SK-N-SH treated with all-trans-retinoic acid at 6 μM for 48 hours (cell line): Measurements from ENCODE around the gene ADAM23.

Experiments used
- ARNTL ChIP-seq: fragments of 450-650 bp; formaldehyde crosslinking; IDR thresholded peaks from 2 replicates; pipeline ENCODE4 v1.5.0; 2020; ENCODE audit warnings: low read depth, mild to moderate bottlenecking, moderate library complexity, borderline replicate concordance
- BACH2 ChIP-seq: fragments of 250-450 bp; sonication (Bioruptor Pico); IDR thresholded peaks from 2 replicates; pipeline ENCODE4 v1.9.0; 2021; ENCODE audit warnings: mild to moderate bottlenecking, borderline replicate concordance
- CSDC2 ChIP-seq: fragments of 250-450 bp; sonication (Bioruptor Pico); IDR thresholded peaks from 2 replicates; pipeline ENCODE4 v1.5.0; 2020; ENCODE audit warnings: mild to moderate bottlenecking, moderate library complexity
- ESRRG ChIP-seq: fragments of 250-450 bp; sonication (Bioruptor Pico); IDR thresholded peaks from 2 replicates; pipeline ENCODE4 v1.6.1; 2021; ENCODE audit warnings: mild to moderate bottlenecking
- GLIS3 ChIP-seq: fragments of 250-450 bp; sonication (Bioruptor Pico); IDR thresholded peaks from 2 replicates; pipeline ENCODE4 v1.5.0; 2020; ENCODE audit warnings: mild to moderate bottlenecking, moderate library complexity
- ISL1 ChIP-seq: fragments of 250-450 bp; sonication (Bioruptor Pico); IDR thresholded peaks from 2 replicates; pipeline ENCODE4 v2.1.2; 2022; ENCODE audit warnings: mild to moderate bottlenecking, moderate library complexity
- SNAI2 ChIP-seq: fragments of 250-450 bp; sonication (Bioruptor Pico); IDR thresholded peaks from 2 replicates; pipeline ENCODE4 v1.5.0; 2020; ENCODE audit warnings: mild to moderate bottlenecking, moderate library complexity
- TOX ChIP-seq: fragments of 250-450 bp; sonication (Bioruptor Pico); IDR thresholded peaks from 2 replicates; pipeline ENCODE4 v1.8.0; 2021; ENCODE audit warnings: mild to moderate bottlenecking, moderate library complexity, borderline replicate concordance
- ZFP3 ChIP-seq: fragments of 250-450 bp; sonication (Bioruptor Pico); IDR thresholded peaks from 2 replicates; pipeline ENCODE4 v1.5.0; 2020; ENCODE audit warnings: mild to moderate bottlenecking, moderate library complexity
- ZNF565 ChIP-seq: fragments of 450-650 bp; formaldehyde crosslinking; conservative IDR thresholded peaks from 2 replicates; pipeline ENCODE4 v1.5.0; 2020; ENCODE audit warnings: low read depth, mild to moderate bottlenecking, moderate library complexity
- ZNF8 ChIP-seq: fragments of 450-650 bp; formaldehyde crosslinking; IDR thresholded peaks from 2 replicates; pipeline ENCODE4 v1.5.0; 2020; ENCODE audit warnings: mild to moderate bottlenecking, moderate library complexity
- TF ChIP-seq, protein P1 (sequence below): fragments of 250-450 bp; sonication (Bioruptor Pico); IDR thresholded peaks from 2 replicates; pipeline ENCODE4 v1.8.0; 2020; ENCODE audit warnings: mild to moderate bottlenecking, moderate library complexity, borderline replicate concordance
- TF ChIP-seq, protein P2 (sequence below): fragments of 250-450 bp; sonication (Bioruptor Pico); IDR thresholded peaks from 2 replicates; pipeline ENCODE4 v1.5.1; 2020; ENCODE audit warnings: low read depth, mild to moderate bottlenecking, moderate library complexity
- TF ChIP-seq, protein P3 (sequence below): fragments of 250-450 bp; sonication (Bioruptor Pico); IDR thresholded peaks from 2 replicates; pipeline ENCODE4 v1.5.1; 2021; ENCODE audit warnings: mild to moderate bottlenecking, moderate library complexity

DNA sequence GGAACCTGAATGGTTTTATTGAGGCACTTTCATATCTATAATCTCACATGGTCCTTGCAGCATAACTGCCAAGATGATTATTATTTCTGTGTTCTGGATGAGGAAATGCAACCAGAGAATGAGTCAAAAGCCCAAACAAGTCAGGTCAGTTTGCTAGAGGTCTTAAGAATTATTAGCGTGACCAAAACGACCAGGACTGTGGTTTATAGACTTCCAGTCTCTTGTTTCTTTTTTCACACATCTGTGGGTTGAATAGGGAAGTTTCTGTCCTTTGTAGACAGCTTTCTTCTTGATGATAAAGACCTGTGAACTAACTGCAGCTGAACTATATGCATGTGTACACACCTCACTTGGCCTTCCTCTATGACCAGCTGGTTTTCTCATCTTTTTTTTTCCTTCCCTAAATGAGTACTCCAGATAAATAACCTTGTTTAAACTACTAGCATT, 13.9 kb downstream of the ADAM23 start:
- TF ChIP-seq ZNF565: no peak
- TF ChIP-seq ISL1 (CRISPR knock-in tag): no peak
- TF ChIP-seq ZFP3 (CRISPR knock-in tag): no peak
- no peak for TF ChIP-seq ZNF8
- TF ChIP-seq, protein P1, sequence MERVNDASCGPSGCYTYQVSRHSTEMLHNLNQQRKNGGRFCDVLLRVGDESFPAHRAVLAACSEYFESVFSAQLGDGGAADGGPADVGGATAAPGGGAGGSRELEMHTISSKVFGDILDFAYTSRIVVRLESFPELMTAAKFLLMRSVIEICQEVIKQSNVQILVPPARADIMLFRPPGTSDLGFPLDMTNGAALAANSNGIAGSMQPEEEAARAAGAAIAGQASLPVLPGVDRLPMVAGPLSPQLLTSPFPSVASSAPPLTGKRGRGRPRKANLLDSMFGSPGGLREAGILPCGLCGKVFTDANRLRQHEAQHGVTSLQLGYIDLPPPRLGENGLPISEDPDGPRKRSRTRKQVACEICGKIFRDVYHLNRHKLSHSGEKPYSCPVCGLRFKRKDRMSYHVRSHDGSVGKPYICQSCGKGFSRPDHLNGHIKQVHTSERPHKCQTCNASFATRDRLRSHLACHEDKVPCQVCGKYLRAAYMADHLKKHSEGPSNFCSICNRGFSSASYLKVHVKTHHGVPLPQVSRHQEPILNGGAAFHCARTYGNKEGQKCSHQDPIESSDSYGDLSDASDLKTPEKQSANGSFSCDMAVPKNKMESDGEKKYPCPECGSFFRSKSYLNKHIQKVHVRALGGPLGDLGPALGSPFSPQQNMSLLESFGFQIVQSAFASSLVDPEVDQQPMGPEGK (CRISPR knock-in tag): no peak
- TF ChIP-seq ESRRG (CRISPR knock-in tag): no peak
- TF ChIP-seq, protein P2, sequence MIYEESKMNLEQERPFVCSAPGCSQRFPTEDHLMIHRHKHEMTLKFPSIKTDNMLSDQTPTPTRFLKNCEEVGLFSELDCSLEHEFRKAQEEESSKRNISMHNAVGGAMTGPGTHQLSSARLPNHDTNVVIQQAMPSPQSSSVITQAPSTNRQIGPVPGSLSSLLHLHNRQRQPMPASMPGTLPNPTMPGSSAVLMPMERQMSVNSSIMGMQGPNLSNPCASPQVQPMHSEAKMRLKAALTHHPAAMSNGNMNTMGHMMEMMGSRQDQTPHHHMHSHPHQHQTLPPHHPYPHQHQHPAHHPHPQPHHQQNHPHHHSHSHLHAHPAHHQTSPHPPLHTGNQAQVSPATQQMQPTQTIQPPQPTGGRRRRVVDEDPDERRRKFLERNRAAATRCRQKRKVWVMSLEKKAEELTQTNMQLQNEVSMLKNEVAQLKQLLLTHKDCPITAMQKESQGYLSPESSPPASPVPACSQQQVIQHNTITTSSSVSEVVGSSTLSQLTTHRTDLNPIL (CRISPR knock-in tag): no peak
- TF ChIP-seq, protein P3, sequence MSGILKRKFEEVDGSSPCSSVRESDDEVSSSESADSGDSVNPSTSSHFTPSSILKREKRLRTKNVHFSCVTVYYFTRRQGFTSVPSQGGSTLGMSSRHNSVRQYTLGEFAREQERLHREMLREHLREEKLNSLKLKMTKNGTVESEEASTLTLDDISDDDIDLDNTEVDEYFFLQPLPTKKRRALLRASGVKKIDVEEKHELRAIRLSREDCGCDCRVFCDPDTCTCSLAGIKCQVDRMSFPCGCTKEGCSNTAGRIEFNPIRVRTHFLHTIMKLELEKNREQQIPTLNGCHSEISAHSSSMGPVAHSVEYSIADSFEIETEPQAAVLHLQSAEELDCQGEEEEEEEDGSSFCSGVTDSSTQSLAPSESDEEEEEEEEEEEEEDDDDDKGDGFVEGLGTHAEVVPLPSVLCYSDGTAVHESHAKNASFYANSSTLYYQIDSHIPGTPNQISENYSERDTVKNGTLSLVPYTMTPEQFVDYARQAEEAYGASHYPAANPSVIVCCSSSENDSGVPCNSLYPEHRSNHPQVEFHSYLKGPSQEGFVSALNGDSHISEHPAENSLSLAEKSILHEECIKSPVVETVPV: no peak
- TF ChIP-seq ARNTL (CRISPR knock-in tag): no peak
- no peak for TF ChIP-seq GLIS3 (CRISPR knock-in tag)
- no peak for TF ChIP-seq BACH2 (CRISPR knock-in tag)
- TF ChIP-seq TOX (CRISPR knock-in tag): no peak
- TF ChIP-seq CSDC2 (CRISPR knock-in tag): no peak
- TF ChIP-seq SNAI2 (CRISPR knock-in tag): no peak
